ENCODE data around the gene SLC38A6. TPM values are rescaled to one million over a fixed set of nuclear protein-coding genes. Genes with fewer than 3 reads are reported as not detected.

The SLC38A6 gene
- total RNA-seq, 2 experiments from 2014 or later = 15.8 to 16.8 TPM

DNA sequence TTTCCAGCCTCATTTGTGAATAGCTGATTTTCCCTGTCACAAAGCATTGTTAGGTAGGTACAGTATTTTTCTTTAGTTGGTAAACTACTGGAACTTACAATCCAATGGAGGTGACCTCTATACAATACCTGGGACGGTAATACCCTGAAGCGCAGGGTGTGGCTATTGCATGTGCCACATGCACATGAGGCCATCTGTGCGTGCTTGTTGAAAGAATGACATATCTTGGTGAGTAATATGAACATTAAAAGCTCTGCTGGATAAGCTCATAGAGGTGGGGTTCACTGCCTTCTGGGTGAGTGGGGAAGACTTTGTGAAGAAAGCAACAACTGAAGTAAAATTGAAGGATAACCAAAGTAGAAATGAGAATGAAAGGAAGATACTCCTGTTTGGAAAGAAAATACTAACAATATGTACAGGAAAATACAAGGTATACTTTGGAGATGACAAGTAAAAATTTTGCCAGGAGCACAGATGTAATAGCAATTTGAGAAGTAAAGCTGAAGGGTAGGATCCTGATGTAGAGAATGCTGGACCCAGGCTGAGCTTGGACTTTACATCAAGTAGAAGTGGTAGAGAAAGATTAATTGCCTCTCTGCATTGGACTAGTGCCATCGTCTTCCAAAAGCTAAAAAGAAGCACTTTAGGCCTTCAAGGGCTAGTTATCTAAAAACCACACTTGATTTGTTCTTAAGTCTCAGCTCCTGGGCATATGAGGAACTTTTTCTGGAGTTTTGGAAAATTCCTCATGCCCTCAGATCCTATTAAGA is 97.1 kb downstream of the SLC38A6 start:
- no peak for TF ChIP-seq EZH2phosphoT487 (IDR thresholded peaks at IDR 0.05; ENCODE audit: borderline replicate concordance, low read depth, low read length)
- TF ChIP-seq, protein P1, sequence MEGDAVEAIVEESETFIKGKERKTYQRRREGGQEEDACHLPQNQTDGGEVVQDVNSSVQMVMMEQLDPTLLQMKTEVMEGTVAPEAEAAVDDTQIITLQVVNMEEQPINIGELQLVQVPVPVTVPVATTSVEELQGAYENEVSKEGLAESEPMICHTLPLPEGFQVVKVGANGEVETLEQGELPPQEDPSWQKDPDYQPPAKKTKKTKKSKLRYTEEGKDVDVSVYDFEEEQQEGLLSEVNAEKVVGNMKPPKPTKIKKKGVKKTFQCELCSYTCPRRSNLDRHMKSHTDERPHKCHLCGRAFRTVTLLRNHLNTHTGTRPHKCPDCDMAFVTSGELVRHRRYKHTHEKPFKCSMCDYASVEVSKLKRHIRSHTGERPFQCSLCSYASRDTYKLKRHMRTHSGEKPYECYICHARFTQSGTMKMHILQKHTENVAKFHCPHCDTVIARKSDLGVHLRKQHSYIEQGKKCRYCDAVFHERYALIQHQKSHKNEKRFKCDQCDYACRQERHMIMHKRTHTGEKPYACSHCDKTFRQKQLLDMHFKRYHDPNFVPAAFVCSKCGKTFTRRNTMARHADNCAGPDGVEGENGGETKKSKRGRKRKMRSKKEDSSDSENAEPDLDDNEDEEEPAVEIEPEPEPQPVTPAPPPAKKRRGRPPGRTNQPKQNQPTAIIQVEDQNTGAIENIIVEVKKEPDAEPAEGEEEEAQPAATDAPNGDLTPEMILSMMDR (conservative IDR thresholded peaks at IDR 0.05; ENCODE audit: low read length) = no peak
- H2AFZ ChIP-seq (ENCODE audit: low read length) = no peak overlapping the region
- intact Hi-C loops (cut with micrococcal nuclease; ENCODE audit: unreplicated experiment) = no loop called here
- H3K27ac ChIP-seq (ENCODE audit: low read depth, low read length, poor library complexity, severe bottlenecking) = peak overlapping the region; percentile 14
- POLR2A ChIA-PET = interaction anchor here (0.6 to 1.0 kb wide), 5 partner anchors 12 to 157 kb away, joined by 3 to 6 read pairs (median 4); no protein-coding TSS in a partner anchor
- no peaks in the 10 kb centered on the region for H4K20me1 ChIP-seq (ENCODE audit: insufficient read depth, low read length)
- H3K36me3 ChIP-seq (ENCODE audit: insufficient read depth, low read length) = peaks cover 4% of the 10 kb centered on the region; the same call in 1 of the 2 replicates
- H3K9me2 ChIP-seq (ENCODE audit: insufficient read depth, low read length) = no peaks in the 10 kb centered on the region
- CTCF ChIA-PET (ENCODE audit: unreplicated experiment) = no interaction called here
- H3K4me3 ChIP-seq (ENCODE audit: low read depth, low read length, poor library complexity, severe bottlenecking) = no peak overlapping the region
- no TSS peak for BruUV-seq (replicated peaks)
- no peaks in the 10 kb centered on the region for H3K79me2 ChIP-seq (ENCODE audit: insufficient read depth, low read depth, low read length)
- H3K4me2 ChIP-seq (ENCODE audit: low read length) = no peak overlapping the region
- DNase-seq (ENCODE audit: low spot score) = no peak
- H3K9me3 ChIP-seq (ENCODE audit: low read length) = 0 out of 2 replicates have a peak, but pooled peaks cover 6% of the 10 kb centered on the region
- peaks cover 84% of the 10 kb centered on the region for H3K4me1 ChIP-seq (ENCODE audit: insufficient read depth, low read length, poor library complexity, severe bottlenecking)

DNA sequence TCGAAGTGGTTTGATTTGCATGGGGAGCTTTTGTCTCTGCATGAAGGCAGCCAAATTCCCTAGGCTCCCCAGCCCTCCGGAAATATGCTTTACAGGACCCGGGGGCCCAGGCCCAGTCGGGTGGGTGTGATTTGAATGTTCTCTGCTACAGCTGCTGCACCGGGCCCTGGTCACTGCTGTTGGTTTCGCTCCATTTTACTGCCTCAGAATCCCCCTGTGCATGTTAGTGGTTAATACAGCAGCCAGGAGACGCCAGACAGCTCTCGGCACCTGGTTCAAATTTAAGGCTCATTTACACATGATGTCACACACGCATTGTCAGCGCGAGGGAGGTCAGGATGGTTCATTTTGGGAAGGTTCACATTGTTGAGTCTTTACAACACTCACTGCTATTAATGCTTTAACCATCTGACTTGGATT is 99.6 kb downstream of the SLC38A6 start:
- Histone ChIP-seq H2AFZ (ENCODE audit: low read length) (peak overlapping the region; percentile 84), H3K79me2 (ENCODE audit: insufficient read depth, low read depth, low read length) (no peaks in the 10 kb centered on the region), H3K36me3 (ENCODE audit: insufficient read depth, low read length) (no peaks in the 10 kb centered on the region), H3K9me3 (ENCODE audit: low read length) (no peaks in the 10 kb centered on the region), H3K4me3 (ENCODE audit: low read depth, low read length, poor library complexity, severe bottlenecking) (peak overlapping the region; percentile 60), H3K27ac (ENCODE audit: low read depth, low read length, poor library complexity, severe bottlenecking) (peak overlapping the region; percentile 99), H3K4me1 (ENCODE audit: insufficient read depth, low read length, poor library complexity, severe bottlenecking) (peaks cover 67% of the 10 kb centered on the region), H4K20me1 (ENCODE audit: insufficient read depth, low read length) (no peaks in the 10 kb centered on the region), H3K9me2 (ENCODE audit: insufficient read depth, low read length) (no peaks in the 10 kb centered on the region), H3K4me2 (ENCODE audit: low read length) (peak overlapping the region; percentile 96)
- POLR2A ChIA-PET = interaction anchor here (0.7 to 1.8 kb wide), 5 partner anchors 9 to 347 kb away, joined by 3 to 5 read pairs (median 3); no protein-coding TSS in a partner anchor
- BruUV-seq (replicated peaks) = no TSS peak
- intact Hi-C loops (cut with micrococcal nuclease; ENCODE audit: unreplicated experiment) = loop anchor here (1.0 to 5.0 kb wide), 3 partner anchors 46 to 453 kb away; no protein-coding TSS in a partner anchor
- no peak for TF ChIP-seq EZH2phosphoT487 (IDR thresholded peaks at IDR 0.05; ENCODE audit: borderline replicate concordance, low read depth, low read length)
- TF ChIP-seq, protein P1 (conservative IDR thresholded peaks at IDR 0.05; ENCODE audit: low read length) = peak; percentile 53
- CTCF ChIA-PET (ENCODE audit: unreplicated experiment) = interaction anchor here (0.6 to 0.7 kb wide), 2 partner anchors 18 to 358 kb away, joined by 3 read pairs; no protein-coding TSS in a partner anchor
- peak; percentile 94 for DNase-seq (ENCODE audit: low spot score)

- no peak overlapping the region for H3K27ac ChIP-seq (ENCODE audit: low read depth, low read length, poor library complexity, severe bottlenecking)
- intact Hi-C loops (cut with micrococcal nuclease; ENCODE audit: unreplicated experiment) = no loop called here
- H3K9me3 ChIP-seq (ENCODE audit: low read length) = no peaks in the 10 kb centered on the region
- peaks cover 12% of the 10 kb centered on the region for H3K4me1 ChIP-seq (ENCODE audit: insufficient read depth, low read length, poor library complexity, severe bottlenecking)
- CTCF ChIA-PET (ENCODE audit: unreplicated experiment) = no interaction called here
- no peaks in the 10 kb centered on the region for H4K20me1 ChIP-seq (ENCODE audit: insufficient read depth, low read length)
- no TSS peak for BruUV-seq (replicated peaks)
- DNase-seq (ENCODE audit: low spot score) = no peak
- POLR2A ChIA-PET = interaction anchor here (0.5 to 1.0 kb wide), 4 partner anchors 13 to 738 kb away, joined by 3 read pairs; no protein-coding TSS in a partner anchor
- H3K9me2 ChIP-seq (ENCODE audit: insufficient read depth, low read length) = no peaks in the 10 kb centered on the region
- TF ChIP-seq, protein P1 (conservative IDR thresholded peaks at IDR 0.05; ENCODE audit: low read length) = no peak
- no peak for TF ChIP-seq EZH2phosphoT487 (IDR thresholded peaks at IDR 0.05; ENCODE audit: borderline replicate concordance, low read depth, low read length)
- H3K36me3 ChIP-seq (ENCODE audit: insufficient read depth, low read length) = no peaks in the 10 kb centered on the region
- no peak overlapping the region for H3K4me2 ChIP-seq (ENCODE audit: low read length)
- H3K79me2 ChIP-seq (ENCODE audit: insufficient read depth, low read depth, low read length) = no peaks in the 10 kb centered on the region
- H3K4me3 ChIP-seq (ENCODE audit: low read depth, low read length, poor library complexity, severe bottlenecking) = no peak overlapping the region
- no peak overlapping the region for H2AFZ ChIP-seq (ENCODE audit: low read length)
Observed at GRCh38 chr14:61088081-61088480, 107.0 kb downstream of the SLC38A6 start.
